CD1c-positive myeloid dendritic cell (primary cell): ENCODE results near the gene RGS9BP.
"Not testable (repeated sequence)": the region's sequence is repeated elsewhere in the genome, so short reads cannot be mapped to it uniquely, and the experiment has no call there.

Experiments used
- DNase-seq: peaks from one replicate; pipeline ENCODE4 v3.0.0-alpha.2; 2016; ENCODE audit errors: extremely low spot score

The RGS9BP gene

GRCh38 chr19:32675720-32676185 lies at the start of gene RGS9BP:
RGS9BP (plus strand) TSS chr19:32675848; CDS start chr19:32676264, 416 bp downstream.
- DNase-seq, result peak; percentile 73

GRCh38 chr19:32626969-32627368 lies 48.7 kb upstream of the RGS9BP start:
- DNase-seq, result no peak

GRCh38 chr19:32627714-32628270 lies 47.9 kb upstream of the RGS9BP start:
- no peak for DNase-seq

- DNase-seq, result no peak
These were observed 45.3 kb upstream of the RGS9BP start for GRCh38 chr19:32630338-32630737.

GRCh38 chr19:32631381-32631780 lies 44.3 kb upstream of the RGS9BP start:
- DNase-seq, result no peak

- DNase-seq, result no peak
These were observed 38.2 kb upstream of the RGS9BP start for GRCh38 chr19:32637480-32637879.

GRCh38 chr19:32638625-32639024 lies 37.0 kb upstream of the RGS9BP start:
- DNase-seq, result no peak

GRCh38 chr19:32642771-32643170 lies 32.9 kb upstream of the RGS9BP start:
- no peak for DNase-seq

GRCh38 chr19:32646556-32646955 lies 29.1 kb upstream of the RGS9BP start:
- no peak for DNase-seq

GRCh38 chr19:32647361-32647760 lies 28.3 kb upstream of the RGS9BP start:
- DNase-seq, result no peak

- no peak for DNase-seq
These were observed 25.9 kb upstream of the RGS9BP start for GRCh38 chr19:32649751-32650150.

- DNase-seq, result no peak
These were observed 25.0 kb upstream of the RGS9BP start for GRCh38 chr19:32650671-32651070.

GRCh38 chr19:32651729-32652140 lies 23.9 kb upstream of the RGS9BP start:
- no peak for DNase-seq

GRCh38 chr19:32652331-32652730 lies 23.3 kb upstream of the RGS9BP start:
- not testable (repeated sequence) for DNase-seq

GRCh38 chr19:32652894-32653598 lies 22.6 kb upstream of the RGS9BP start:
- no peak for DNase-seq

- DNase-seq, result no peak
These were observed 22.1 kb upstream of the RGS9BP start for GRCh38 chr19:32653599-32653915.

GRCh38 chr19:32656379-32656778 lies 19.3 kb upstream of the RGS9BP start:
- not testable (repeated sequence) for DNase-seq

- DNase-seq, result no peak
These were observed 17.6 kb upstream of the RGS9BP start for GRCh38 chr19:32658075-32658474.

GRCh38 chr19:32658527-32658926 lies 17.1 kb upstream of the RGS9BP start:
- DNase-seq, result no peak

- DNase-seq, result peak; percentile 17
These were observed 14.3 kb upstream of the RGS9BP start for GRCh38 chr19:32661318-32661717.

- DNase-seq, result peak; percentile 32
These were observed 13.5 kb upstream of the RGS9BP start for GRCh38 chr19:32662186-32662585.

GRCh38 chr19:32666084-32666483 lies 9.6 kb upstream of the RGS9BP start:
- DNase-seq, result no peak

- DNase-seq, result no peak
These were observed 6.3 kb upstream of the RGS9BP start for GRCh38 chr19:32669310-32669709.
